GM11168 (cell line): ENCODE measurements around the gene CHCHD6.
"Not testable (repeated sequence)": the region's sequence is repeated elsewhere in the genome, so short reads cannot be mapped to it uniquely, and the experiment has no call there.

Experiments used
- in situ Hi-C: fragments of 300-500 bp; cut with MboI; formaldehyde crosslinking; loops from one replicate; pipeline ENCODE4 v1.12.0; 2022; ENCODE audit warnings: low sequenced_read_pairs; ENCODE audit not compliant: unreplicated experiment

The CHCHD6 gene

GRCh38 chr3:126758026-126758425, 54.0 kb downstream of the CHCHD6 start:
- in situ Hi-C loops, result no loop called here

- in situ Hi-C loops, result no loop called here
These were observed 54.8 kb downstream of the CHCHD6 start for GRCh38 chr3:126758882-126759281.

GRCh38 chr3:126760541-126760940, 56.5 kb downstream of the CHCHD6 start:
- in situ Hi-C loops, result loop anchor here (10.0 kb wide), 1 partner anchor 214 kb away; no protein-coding TSS in a partner anchor

DNA sequence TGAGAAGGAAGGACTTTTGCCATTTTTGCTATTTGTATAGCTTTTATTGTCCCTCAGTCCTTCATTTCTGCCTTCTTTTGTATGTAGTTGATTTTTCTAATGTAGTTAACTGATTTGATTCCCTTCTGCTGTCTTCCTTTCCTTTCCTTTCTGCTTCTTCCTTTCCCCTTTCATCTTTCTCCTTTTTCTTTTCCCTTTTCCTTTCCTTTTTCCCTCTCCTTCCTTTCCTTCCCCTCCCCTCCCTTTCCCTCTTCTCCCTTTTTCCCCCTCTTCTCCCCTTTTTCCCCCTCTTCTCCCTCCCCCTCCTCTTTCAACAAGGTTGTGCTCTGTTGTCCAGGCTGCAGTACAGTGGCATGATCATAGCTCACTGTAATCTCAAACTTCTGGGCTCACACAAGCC, 59.0 kb downstream of the CHCHD6 start:
- in situ Hi-C loops, result loop anchor here (10.0 kb wide), 1 partner anchor 212 kb away; no protein-coding TSS in a partner anchor

- in situ Hi-C loops, result loop anchor here (10.0 kb wide), 1 partner anchor 209 kb away; no protein-coding TSS in a partner anchor
These were observed 61.4 kb downstream of the CHCHD6 start for GRCh38 chr3:126765187-126766069.

DNA sequence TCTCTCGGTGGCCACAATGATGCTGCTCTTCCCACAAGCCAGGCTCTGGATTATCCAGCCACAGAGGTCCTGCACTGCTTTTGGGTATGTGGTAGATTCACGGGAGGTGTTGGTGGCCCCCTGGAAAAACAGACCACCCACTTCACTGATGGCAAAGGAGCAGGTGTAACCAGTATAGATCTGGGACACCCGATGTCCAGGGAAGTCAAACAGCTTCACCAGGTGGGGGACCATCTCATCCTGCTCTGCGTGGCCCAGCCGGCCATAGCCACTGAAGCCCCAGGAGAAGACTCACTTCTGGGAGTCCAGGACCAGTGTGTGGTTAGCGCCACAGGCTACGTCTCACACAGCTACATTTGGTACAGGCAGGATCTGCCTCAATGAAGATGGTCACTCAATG, 62.6 kb downstream of the CHCHD6 start:
- in situ Hi-C loops, result loop anchor here (10.0 kb wide), 1 partner anchor 208 kb away; no protein-coding TSS in a partner anchor

DNA sequence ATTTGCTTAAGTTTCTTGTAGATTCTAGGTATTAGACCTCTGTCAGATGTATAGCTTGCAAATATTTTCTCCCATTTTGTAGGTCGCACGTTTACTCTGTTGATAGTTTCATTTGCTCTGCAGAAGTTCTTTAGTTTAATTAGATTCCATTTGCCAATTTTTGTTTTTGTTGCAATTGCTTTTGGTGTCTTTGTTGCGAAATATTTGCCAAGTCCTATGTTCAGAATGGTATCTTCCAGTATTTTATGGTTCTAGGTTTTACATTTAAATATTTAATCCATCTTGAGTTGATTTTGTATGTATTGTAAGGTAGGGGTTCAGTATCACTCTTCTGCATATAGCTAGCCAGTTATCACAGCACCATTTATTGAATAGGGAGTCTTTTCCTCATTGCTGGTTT, 64.9 kb downstream of the CHCHD6 start:
- in situ Hi-C loops, result loop anchor here (10.0 kb wide), 1 partner anchor 206 kb away; no protein-coding TSS in a partner anchor

DNA sequence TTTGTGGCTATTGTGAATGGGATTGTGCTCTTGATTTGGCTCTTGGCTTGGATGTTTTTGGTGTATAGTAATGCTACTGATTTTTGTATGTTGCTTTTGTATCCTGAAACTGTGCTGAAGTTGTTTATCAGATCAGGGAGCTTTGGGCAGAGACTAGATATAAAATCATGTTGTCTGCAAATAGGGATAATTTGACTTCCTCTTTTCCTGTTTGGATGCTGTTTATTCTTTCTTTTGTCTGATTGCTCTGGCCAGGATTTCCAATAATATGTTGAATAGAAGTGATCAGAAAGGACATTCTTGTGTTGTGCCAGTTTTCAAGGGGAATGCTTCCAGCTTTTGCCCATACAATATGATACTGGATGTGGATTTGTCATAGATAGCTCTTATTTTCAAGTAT, 66.1 kb downstream of the CHCHD6 start:
- in situ Hi-C loops, result no loop called here

- in situ Hi-C loops, result no loop called here
These were observed 69.1 kb downstream of the CHCHD6 start for GRCh38 chr3:126773167-126773566.

DNA sequence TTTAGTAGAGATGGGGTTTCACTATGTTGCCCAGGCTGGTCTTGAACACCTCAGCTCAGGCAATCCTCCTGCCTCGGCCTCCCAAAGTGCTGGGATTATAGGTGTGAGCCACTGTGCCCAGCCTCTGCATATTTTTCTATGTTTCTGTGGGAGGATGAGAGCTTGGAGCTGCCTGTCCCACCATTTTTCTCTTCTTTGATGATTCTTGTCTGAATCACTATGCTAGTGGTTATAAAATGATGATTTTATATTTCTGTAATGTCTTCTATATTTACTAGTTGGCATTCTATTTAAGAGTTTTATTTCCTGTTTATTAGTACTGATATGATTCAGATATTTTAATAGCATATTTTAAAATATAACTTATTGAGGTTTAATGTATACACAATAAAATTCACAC, 69.7 kb downstream of the CHCHD6 start:
- in situ Hi-C loops, result no loop called here

GRCh38 chr3:126777366-126777765, 73.3 kb downstream of the CHCHD6 start:
- in situ Hi-C loops, result no loop called here

DNA sequence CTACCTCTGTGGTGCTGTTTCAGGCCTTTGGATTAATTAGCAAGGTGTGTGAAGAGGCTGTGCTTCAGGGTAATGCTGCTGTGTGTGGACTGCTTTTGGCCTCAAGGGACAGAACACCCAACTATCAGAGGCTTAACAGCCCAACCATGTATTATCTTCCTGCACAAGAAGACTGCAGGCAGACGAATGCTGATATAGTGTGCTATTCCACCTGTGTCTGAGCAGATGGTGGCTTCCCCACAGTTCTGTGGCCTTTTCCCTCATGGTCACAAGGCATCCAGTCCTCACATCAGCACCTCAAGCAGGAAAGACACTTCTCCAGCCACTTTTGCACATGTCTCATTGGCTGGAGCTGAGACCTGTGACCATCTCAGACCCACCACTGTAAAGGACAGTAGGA, 76.6 kb downstream of the CHCHD6 start:
- in situ Hi-C loops, result no loop called here

- in situ Hi-C loops, result no loop called here
These were observed 77.4 kb downstream of the CHCHD6 start for GRCh38 chr3:126781406-126781805.

DNA sequence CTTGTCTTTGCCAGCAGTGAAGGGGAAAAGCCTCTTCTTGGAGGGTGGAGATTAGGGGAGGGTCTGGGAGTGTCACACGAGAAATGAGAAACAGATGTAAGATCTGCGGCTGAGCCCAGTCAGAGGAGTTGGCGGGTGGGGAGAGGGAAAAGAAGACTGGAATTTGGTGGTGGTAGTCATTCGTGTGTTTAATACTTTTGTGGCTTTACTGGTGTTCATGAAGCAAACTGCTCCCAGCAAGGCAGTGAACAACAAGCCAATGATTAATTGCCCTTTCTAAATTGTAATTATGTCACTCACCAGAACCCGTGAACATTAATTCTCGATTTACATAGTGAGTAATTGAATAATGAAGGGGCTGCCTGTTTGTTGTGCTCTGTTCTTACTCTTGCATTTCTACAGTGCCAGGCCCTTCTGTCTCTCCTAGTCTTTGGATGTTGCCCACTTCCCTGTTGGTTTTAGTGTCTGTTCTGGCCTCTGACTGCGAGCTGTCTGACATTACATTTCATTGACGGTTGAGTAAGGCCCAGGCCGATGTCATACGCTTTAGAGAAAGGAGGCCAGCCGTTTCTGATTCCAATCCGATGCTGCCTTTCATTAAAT, 78.0 kb downstream of the CHCHD6 start:
- in situ Hi-C loops, result no loop called here

DNA sequence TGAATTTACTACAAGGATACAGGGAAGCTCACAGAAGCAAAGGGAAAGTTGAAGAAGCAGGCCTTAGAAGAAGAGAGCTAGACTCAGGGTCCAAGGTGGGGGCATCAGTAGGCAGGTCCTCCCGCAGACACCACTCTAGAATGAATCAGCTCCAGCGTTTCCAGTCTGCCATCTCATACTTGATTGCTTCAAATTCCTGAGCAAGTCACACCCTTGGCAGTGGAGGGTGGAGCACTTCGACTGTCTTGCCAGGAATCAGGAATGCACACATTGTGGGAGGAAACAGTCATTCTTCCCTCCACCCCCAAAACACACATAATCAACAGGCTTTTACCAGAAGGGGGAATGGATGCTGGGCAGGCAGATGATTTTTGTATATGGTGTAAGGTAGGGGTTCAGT, 78.5 kb downstream of the CHCHD6 start:
- in situ Hi-C loops, result no loop called here

DNA sequence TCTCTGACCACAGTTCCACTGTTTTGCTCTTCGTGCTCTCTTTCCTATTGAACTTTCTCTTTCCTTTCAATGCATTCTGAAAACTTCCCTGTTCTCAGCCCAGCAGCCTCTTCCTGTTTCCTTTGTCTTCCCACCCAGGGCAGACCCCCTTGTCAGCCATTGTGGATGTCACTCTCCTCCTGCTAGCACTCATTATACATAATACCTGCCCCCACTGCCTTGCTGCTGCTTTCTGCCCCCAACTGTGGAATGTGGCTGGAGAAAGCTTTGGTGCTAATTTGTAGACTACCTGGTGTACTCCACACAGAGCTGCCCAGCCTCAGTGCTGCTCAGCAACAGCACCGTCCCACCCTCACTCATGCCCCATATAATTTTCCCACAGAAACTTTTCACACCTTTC, 80.2 kb downstream of the CHCHD6 start:
- in situ Hi-C loops, result no loop called here

- in situ Hi-C loops, result not testable (repeated sequence)
These were observed 87.3 kb downstream of the CHCHD6 start for GRCh38 chr3:126791320-126791719.

GRCh38 chr3:126792998-126793397, 89.0 kb downstream of the CHCHD6 start:
- in situ Hi-C loops, result no loop called here

DNA sequence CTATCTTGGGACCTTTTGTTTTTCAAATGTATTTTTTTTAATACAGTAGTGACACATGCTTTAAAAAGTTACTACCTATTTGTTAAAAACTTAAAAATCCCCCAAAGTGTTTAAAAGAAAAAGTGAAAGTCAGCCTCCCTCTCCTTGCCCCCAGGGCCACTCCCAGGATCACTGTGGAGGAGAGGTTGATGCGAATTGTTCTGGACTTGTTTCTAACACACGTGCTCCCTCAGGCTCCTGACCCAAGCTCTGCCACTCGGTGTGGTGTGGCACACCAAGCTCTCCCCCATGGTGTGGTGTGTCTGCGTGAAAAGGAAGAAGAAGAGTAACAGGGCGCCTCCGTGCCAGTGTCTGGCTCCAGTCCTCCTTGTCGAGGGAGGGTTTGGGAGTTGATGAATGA, 93.5 kb downstream of the CHCHD6 start:
- in situ Hi-C loops, result no loop called here

DNA sequence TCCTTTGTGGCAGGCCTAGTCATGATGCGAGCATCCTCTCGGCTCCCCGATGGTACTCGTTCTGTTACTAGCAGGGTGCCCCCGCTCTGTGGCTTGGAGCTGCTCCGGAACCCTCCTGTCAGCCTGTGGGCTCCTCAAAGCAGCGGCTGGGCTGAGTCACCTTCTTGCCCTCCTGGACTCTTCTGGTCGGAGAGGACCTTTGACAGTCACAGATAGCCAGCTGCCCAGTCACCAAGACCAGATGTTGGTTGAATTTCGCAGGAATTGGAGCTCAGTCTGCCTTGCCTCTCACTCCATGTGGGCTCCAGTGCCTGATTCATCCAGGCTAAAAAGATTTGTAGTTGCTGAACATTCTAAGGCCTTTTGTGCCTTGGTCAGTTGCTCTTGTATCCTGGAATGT, 94.5 kb downstream of the CHCHD6 start:
- in situ Hi-C loops, result no loop called here

DNA sequence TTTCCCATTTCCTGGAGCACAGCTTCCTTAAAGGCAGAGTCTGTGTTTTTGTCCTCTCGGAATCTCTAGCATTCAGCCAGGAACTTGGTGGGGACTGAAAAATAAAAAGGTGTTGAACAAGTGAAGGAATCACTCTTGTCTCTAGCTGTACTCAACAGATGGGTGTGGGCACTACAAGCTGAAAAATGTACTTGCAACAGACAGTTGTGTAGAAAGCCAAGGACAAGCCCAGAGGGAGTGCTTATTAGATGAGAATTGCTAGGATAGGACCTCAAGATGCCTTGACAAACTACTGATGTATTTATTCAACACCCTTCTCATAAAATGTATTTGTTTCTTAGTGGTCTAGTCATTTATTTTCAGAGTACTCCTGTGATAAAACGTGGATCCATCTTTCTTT, 95.1 kb downstream of the CHCHD6 start:
- in situ Hi-C loops, result no loop called here
